ENCODE data around the gene PNPT1. TPM values are rescaled to one million over a fixed set of nuclear protein-coding genes. Genes with fewer than 3 reads are reported as not detected.
A peak's percentile ranks its signal among the peaks of the same experiment; 100 is the strongest.

Gene PNPT1
- total RNA-seq, 1 donor from 2014 or later, result 27.5 TPM

DNA sequence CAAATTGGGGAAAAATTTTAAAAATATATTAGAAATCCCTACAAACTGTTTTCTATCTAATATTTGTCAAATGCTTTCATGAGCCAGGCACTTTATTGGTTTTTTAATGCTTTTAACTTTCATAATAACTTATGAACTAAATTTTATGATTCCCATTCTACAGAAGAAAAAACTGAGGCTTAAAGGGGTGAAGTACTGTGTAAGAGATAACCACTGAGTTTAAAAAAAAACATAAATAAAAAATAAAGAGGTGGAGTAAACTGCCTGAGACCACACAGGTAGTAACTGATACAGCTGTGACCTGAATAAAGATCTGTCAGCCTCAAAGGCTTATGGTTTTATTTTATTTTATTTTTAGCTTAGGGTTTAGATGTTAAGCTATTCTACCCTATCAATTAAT is 24.7 kb downstream of the PNPT1 start:
- DNase-seq (ENCODE audit: low spot score, unreplicated experiment), result no peak
- Mint-ChIP-seq H3K36me3 (ENCODE audit: insufficient read depth) (peaks cover 15% of the 10 kb centered on the region), H3K27me3 (no peaks in the 10 kb centered on the region), H3K4me1 (ENCODE audit: low read depth) (no peaks in the 10 kb centered on the region), H3K9me3 (ENCODE audit: low read depth) (no peaks in the 10 kb centered on the region), H3K27ac (no peak overlapping the region), H3K4me3 (ENCODE audit: low read depth) (no peak overlapping the region)
- TF ChIP-seq, protein P1, sequence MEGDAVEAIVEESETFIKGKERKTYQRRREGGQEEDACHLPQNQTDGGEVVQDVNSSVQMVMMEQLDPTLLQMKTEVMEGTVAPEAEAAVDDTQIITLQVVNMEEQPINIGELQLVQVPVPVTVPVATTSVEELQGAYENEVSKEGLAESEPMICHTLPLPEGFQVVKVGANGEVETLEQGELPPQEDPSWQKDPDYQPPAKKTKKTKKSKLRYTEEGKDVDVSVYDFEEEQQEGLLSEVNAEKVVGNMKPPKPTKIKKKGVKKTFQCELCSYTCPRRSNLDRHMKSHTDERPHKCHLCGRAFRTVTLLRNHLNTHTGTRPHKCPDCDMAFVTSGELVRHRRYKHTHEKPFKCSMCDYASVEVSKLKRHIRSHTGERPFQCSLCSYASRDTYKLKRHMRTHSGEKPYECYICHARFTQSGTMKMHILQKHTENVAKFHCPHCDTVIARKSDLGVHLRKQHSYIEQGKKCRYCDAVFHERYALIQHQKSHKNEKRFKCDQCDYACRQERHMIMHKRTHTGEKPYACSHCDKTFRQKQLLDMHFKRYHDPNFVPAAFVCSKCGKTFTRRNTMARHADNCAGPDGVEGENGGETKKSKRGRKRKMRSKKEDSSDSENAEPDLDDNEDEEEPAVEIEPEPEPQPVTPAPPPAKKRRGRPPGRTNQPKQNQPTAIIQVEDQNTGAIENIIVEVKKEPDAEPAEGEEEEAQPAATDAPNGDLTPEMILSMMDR (IDR thresholded peaks at IDR 0.05; ENCODE audit: unreplicated experiment), result no peak

- Mint-ChIP-seq H3K4me1 (ENCODE audit: low read depth) (peaks cover 1% of the 10 kb centered on the region), H3K36me3 (ENCODE audit: insufficient read depth) (peaks cover 41% of the 10 kb centered on the region), H3K4me3 (ENCODE audit: low read depth) (no peak overlapping the region), H3K27me3 (no peaks in the 10 kb centered on the region), H3K9me3 (ENCODE audit: low read depth) (peaks cover 4% of the 10 kb centered on the region), H3K27ac (no peak overlapping the region)
- DNase-seq (ENCODE audit: low spot score, unreplicated experiment), result no peak
- TF ChIP-seq, protein P1 (IDR thresholded peaks at IDR 0.05; ENCODE audit: unreplicated experiment), result no peak
These were observed 40.4 kb downstream of the PNPT1 start for GRCh38 chr2:55653255-55653654.

GRCh38 chr2:55649211-55649610 is 44.4 kb downstream of the PNPT1 start:
- peaks cover 31% of the 10 kb centered on the region for H3K36me3 Mint-ChIP-seq (ENCODE audit: insufficient read depth)
- H3K27me3 Mint-ChIP-seq, result no peaks in the 10 kb centered on the region
- H3K4me1 Mint-ChIP-seq (ENCODE audit: low read depth), result peaks cover 2% of the 10 kb centered on the region
- no peak overlapping the region for H3K4me3 Mint-ChIP-seq (ENCODE audit: low read depth)
- peaks cover 4% of the 10 kb centered on the region for H3K9me3 Mint-ChIP-seq (ENCODE audit: low read depth)
- peak overlapping the region; percentile 42 for H3K27ac Mint-ChIP-seq
- DNase-seq (ENCODE audit: low spot score, unreplicated experiment), result no peak
- TF ChIP-seq, protein P1 (IDR thresholded peaks at IDR 0.05; ENCODE audit: unreplicated experiment), result no peak

- TF ChIP-seq, protein P1 (IDR thresholded peaks at IDR 0.05; ENCODE audit: unreplicated experiment), result no peak
- H3K36me3 Mint-ChIP-seq (ENCODE audit: insufficient read depth), result peaks cover 12% of the 10 kb centered on the region
These were observed 56.8 kb downstream of the PNPT1 start for GRCh38 chr2:55636831-55637230.

DNA sequence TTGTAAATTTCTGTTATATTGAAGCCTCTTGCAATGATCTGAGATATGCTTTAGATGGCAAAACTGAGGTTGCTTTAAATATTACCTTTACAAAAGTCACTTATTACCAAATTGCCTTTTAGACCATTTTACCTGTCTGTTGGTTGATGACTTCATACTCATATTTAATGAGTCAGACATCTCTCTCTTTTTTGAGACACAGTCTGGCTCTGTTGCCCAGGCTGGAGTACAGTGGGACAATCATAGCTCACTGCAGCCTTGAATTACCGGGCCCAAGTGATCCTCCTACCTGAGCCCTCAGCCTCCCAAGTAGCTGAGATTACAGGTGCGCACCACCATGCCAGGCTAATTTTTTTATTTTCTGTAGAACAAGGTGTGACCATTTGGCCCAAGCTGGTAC is 64.7 kb downstream of the PNPT1 start:
- H3K4me1 Mint-ChIP-seq (ENCODE audit: low read depth), result peaks cover 4% of the 10 kb centered on the region
- TF ChIP-seq, protein P1 (IDR thresholded peaks at IDR 0.05; ENCODE audit: unreplicated experiment), result no peak
- no peak overlapping the region for H3K27ac Mint-ChIP-seq
- H3K4me3 Mint-ChIP-seq (ENCODE audit: low read depth), result no peak overlapping the region
- H3K27me3 Mint-ChIP-seq, result no peaks in the 10 kb centered on the region
- H3K36me3 Mint-ChIP-seq (ENCODE audit: insufficient read depth), result peaks cover 3% of the 10 kb centered on the region
- DNase-seq (ENCODE audit: low spot score, unreplicated experiment), result no peak
- no peaks in the 10 kb centered on the region for H3K9me3 Mint-ChIP-seq (ENCODE audit: low read depth)

More at GRCh38 chr2:55636831-55637230, 56.8 kb downstream of the PNPT1 start:
- Mint-ChIP-seq H3K9me3 (ENCODE audit: low read depth) (no peaks in the 10 kb centered on the region), H3K27ac (peak overlapping the region; percentile 33), H3K4me1 (ENCODE audit: low read depth) (no peaks in the 10 kb centered on the region), H3K4me3 (ENCODE audit: low read depth) (no peak overlapping the region), H3K27me3 (no peaks in the 10 kb centered on the region)
- no peak for DNase-seq (ENCODE audit: low spot score, unreplicated experiment)

All from progenitor cell of endocrine pancreas (in vitro differentiated cells).